Left forelimb (tissue), 1 donor: ENCODE measurements around the gene RHOA.

ENCODE experiments used
- DNase-seq: peaks from one replicate; pipeline ENCODE4 v3.0.0-alpha.2; 2018; ENCODE audit warnings: low spot score

Gene RHOA

GRCh38 chr3:49411968-49412631 lies at the start of gene RHOA, which contains the start of gene TCTA:
RHOA (minus strand) TSS chr3:49411976; CDS start chr3:49375589, 36,387 bp downstream.
TCTA (plus strand) TSS chr3:49412423; CDS start chr3:49412427, 4 bp downstream.
- DNase-seq: peak; percentile 99

GRCh38 chr3:49460956-49461355 lies 49.2 kb upstream of the RHOA start:
- DNase-seq: no peak

DNA sequence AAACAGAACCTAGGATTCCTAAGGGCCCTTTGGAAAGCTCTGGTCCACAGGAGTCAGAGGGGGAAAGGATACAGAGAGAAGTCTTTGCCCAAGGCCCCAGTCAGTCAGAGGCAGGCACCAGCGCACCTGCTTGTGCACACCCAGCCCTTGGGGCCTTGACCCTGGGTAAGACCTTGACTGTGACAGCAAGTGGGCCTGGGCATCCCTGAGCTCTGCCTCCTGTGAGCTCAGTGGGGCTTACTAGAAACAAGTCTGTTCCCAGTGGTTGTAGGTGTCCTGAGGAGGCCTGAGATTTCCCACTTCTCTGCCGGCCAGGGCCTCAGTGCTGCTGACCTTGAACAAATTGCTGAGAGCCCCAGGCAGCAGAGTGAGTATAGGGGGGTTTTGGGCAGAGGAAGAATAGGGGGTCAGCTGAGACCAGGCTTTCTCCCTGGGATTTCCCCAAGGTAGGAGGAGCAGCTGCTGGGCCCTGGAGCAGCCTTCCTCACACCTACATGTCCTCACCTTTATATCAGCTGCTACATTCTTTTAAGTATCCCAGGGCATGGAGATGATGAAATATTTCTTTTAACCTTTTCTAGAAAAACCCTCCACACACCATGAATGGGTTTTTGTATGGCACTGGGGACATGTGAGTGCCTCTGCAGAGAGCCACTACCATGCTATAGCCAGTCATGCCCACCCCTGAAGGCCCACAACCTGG lies 48.6 kb upstream of the RHOA start:
- no peak for DNase-seq

DNA sequence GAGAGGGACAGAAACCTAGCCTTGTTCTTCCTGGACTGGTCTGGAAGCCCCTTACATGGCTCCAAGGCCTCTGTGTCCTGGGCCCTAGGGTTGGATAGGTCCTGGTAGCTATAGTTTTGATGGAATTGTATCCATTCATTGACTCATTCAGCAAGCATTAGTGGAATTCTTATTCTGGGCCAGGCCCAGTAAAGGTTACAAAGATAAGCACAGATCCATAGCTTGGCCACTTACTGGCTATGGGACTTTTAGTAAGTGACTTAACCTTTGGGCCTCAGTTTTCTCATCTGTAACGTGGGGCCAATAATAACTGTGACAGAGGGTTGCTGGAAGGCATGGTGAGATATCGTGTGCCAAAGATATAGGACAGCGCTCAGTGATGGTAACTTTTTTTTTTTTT lies 44.7 kb upstream of the RHOA start:
- DNase-seq: no peak

DNA sequence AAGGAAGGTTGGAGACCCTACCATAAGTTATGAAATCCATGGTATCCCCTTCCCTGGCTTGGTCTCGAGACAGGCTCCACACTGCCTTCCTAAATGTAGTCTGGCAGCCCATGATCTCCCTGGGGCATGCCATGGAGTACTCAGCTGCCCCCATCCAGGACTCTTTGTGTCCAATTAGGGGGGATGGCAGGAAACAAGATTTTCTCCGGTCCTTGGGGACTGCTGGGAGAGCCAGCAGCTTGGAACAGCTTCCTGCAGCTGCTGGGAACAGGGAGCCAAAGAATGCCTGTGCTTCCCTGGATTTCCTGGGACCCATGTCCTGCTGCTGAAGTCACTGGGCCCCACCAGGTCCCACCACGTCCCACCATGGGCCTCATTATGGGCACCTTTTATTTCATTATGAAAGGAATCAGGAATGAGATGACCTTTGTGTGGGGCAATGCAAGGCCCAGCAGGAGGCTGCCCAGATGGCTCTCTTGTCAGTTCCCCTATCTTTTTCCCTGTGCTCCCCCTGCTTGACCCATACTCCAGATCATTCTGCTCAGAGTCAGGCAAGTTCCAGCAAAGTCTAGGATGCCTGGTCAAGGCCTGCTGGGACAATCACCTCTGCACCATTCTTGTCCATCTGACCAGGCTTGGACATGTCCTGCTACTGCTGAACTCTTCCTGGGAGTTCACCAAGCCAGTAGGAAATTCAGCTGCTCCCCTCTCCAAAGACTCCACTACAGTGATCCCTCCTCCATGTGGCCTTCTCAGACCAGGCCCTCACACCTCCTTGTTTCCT lies 43.3 kb upstream of the RHOA start:
- DNase-seq: peak; percentile 69

GRCh38 chr3:49454458-49454857 lies 42.7 kb upstream of the RHOA start:
- no peak for DNase-seq

- DNase-seq: no peak
Measured at GRCh38 chr3:49453621-49454020, 41.8 kb upstream of the RHOA start.

GRCh38 chr3:49445391-49445790 lies 33.6 kb upstream of the RHOA start:
- no peak for DNase-seq

DNA sequence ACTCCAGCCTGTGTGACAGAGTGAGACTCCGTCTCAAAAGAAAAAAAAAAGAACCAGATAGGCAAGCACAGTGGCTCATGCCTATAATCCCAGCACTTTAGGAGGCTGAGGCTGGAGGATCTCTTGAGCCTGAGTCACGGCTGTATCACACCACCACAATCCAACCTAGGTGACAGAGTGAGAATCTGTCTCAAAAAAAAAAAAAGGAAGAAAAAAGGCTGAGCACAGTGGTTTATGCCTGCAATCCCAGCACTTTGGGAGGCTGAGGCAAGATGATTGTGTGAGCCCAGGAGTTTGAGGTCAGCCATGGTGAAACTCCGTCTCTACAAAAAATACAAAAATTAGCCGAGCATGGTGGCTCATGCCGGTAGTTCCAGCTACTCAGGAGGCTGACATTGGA lies 23.0 kb upstream of the RHOA start:
- DNase-seq: no peak

- DNase-seq: no peak
Measured at GRCh38 chr3:49428752-49429080, 16.9 kb upstream of the RHOA start.

DNA sequence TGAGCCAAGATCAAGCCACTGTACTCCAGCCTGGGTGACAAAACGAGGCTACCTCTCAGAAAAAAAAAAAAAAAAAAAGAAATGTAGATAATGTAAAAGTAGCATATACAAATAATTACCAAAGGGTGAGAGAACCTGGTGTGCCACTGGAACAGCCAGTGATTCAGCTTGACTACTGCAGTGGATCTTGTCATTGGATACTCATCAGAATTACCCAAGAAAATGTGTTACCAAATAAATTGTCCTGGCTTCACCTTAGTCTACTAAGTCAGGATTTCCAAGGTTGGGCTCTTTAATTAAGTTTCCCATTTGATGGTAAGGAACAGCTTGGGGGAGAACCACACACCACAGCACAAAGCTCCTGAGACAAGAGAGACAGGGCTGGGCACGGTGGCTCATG lies 15.8 kb upstream of the RHOA start:
- DNase-seq: no peak

- DNase-seq: no peak
Measured at GRCh38 chr3:49424816-49425215, 13.0 kb upstream of the RHOA start.

GRCh38 chr3:49422379-49423248 lies 10.8 kb upstream of the RHOA start, which contains the start of gene AMT:
AMT (minus strand) TSS chr3:49422473; CDS start chr3:49422450, 23 bp downstream.
- DNase-seq: no peak

- DNase-seq: no peak
Measured at GRCh38 chr3:49421890-49422378, 10.2 kb upstream of the RHOA start.

- no peak for DNase-seq
Measured at GRCh38 chr3:49417516-49418120, 5.8 kb upstream of the RHOA start.

DNA sequence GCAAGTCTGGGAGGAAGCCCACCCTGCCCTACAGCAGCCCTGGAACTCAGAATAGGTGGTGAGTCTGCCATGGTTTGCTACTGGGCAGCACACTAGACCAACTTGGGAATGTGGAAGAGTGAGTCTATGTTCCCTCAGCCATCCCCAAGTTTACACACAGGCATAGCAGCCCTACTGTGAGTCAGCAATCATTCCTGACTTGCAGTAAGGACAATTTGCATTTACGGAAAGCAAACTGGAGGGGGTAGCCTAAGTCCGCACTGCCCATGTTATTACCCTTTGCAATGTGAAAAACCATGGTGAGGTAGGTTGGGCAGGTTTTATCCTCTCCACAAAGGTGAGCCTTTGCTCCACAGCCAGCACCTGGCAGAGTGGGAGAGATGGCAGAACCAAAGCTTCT lies 5.1 kb upstream of the RHOA start:
- DNase-seq: no peak

GRCh38 chr3:49415931-49416601 lies 4.3 kb upstream of the RHOA start:
- no peak for DNase-seq

DNA sequence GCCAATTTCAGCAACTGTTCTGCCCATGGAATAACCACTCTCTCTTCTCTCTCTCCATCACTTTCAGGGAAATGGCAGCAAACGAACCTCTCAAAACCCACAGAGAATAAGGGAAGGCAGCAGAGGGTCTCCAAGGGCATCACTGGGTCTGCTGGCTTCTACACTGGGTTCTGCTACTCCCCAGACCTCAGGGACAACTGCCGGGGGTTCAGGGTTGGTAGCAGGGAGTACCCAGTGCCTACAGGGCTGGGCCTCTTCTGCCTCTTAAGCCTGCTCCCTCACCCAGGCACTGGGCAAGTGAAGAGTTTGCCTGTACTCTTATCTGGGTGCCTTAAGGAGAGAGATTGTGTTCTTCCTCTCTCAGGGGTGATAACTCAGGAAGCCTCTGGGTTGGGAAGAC lies 3.0 kb upstream of the RHOA start:
- no peak for DNase-seq

DNA sequence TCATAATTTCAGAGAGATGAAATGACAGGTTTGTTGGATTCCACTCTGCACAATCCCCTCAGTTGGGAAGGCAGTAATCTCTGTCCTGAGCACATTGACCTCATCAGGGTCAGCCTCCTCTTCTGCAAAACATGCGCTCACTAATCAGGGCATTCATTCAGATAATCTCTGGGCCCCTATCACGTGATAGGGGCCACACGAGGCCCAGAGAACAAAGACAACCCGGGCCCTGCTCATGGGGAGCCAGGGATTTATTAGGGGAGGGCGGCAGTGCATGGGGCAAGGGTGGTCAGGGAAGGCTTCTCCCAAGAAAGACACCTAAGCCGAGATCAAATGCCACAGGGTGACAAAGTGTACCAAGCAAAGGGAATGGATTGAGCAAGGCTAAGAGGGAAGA lies 1.6 kb upstream of the RHOA start:
- DNase-seq: no peak

GRCh38 chr3:49412632-49413337 lies 1.0 kb upstream of the RHOA start:
- DNase-seq: no peak
